ENCODE data around the gene CREB3L1. TPM values are rescaled to one million over a fixed set of nuclear protein-coding genes. Genes with fewer than 3 reads are reported as not detected.

The CREB3L1 gene
- total and polyA plus RNA-seq, 2 experiments from 2014 or later = 22.9 to 275 TPM

- Histone ChIP-seq H2AFZ (no peak overlapping the region), H3K4me1 (ENCODE audit: insufficient read depth) (peaks cover 9% of the 10 kb centered on the region), H3K27ac (no peak overlapping the region), H4K20me1 (ENCODE audit: insufficient read depth, poor library complexity, severe bottlenecking) (no peaks in the 10 kb centered on the region), H3K79me2 (no peaks in the 10 kb centered on the region), H3K4me2 (peak overlapping the region; percentile 100), H3K4me3 (no peak overlapping the region), H3K27me3 (peaks cover 56% of the 10 kb centered on the region), H3K9me3 (ENCODE audit: low read depth) (no peaks in the 10 kb centered on the region), H3K36me3 (replicated peaks; ENCODE audit: insufficient read depth, low read depth) (no peaks in the 10 kb centered on the region), H3K9me2 (replicated peaks; ENCODE audit: insufficient read depth) (no peaks in the 10 kb centered on the region)
- WGBS (ENCODE audit: low lambda C conversion rate, missing lambda C conversion rate) = 17% methylated on average over 8 of the region's 8 CpGs
- DNase-seq (ENCODE audit: low spot score) = no peak
- TF ChIP-seq EZH2 (IDR thresholded peaks at IDR 0.05; ENCODE audit: borderline replicate concordance) = no peak
- TF ChIP-seq CTCF (IDR thresholded peaks at IDR 0.05; ENCODE audit: poor library complexity) = no peak
- TF ChIP-seq EZH2phosphoT487 (IDR thresholded peaks at IDR 0.05; ENCODE audit: low read depth, severe bottlenecking, unreplicated experiment) = no peak
These were observed 54.7 kb downstream of the CREB3L1 start for GRCh38 chr11:46332093-46332567.

DNA sequence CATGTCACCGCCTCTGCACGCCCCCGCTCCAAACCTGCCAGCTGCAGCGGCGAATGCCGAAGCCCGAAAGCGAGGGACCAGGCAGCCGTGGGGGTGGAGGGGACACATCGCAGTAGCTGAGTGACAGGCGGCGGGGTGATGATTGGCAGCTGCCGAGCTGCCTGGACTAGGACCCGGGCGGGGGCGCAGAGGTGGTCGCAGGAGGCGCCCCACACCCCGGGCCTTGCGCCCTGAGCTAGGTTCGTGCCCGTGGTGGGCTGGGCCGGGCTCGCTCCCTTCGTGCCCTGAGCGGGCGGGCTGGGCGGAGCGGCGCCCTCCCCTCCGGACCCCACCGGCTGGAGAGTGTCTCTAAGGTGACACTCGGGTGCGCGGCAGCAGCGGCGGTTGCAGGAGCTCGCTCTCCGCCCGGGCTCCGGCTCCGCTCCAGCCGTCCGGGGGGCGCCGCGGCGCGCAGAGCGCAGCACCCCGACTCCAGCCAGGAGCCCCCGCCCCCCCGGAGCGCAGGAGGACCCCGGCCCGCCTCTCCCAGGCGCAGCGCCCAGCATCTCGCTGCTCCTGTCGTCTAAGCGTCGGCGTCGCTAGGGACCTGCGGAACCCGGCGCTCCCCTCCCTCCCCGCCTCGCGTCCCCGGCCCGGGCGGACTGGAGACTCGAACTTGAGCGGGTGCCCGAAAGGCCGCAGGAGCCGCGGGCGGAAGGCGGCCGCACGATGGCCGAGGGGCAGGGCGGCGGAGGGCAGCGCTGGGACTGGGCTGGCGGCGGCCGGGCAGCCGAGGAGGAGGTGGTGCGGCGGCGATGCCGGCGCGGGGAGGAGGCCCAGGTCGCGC lies 55.3 kb downstream of the CREB3L1 start:
- DNase-seq (ENCODE audit: low spot score) = no peak
- Histone ChIP-seq H3K9me2 (replicated peaks; ENCODE audit: insufficient read depth) (no peaks in the 10 kb centered on the region), H3K36me3 (replicated peaks; ENCODE audit: insufficient read depth, low read depth) (no peaks in the 10 kb centered on the region), H3K79me2 (no peaks in the 10 kb centered on the region), H2AFZ (peak overlapping the region; percentile 66), H3K9me3 (ENCODE audit: low read depth) (no peaks in the 10 kb centered on the region), H3K27me3 (peaks cover 56% of the 10 kb centered on the region), H3K4me1 (ENCODE audit: insufficient read depth) (peaks cover 9% of the 10 kb centered on the region), H3K27ac (no peak overlapping the region), H3K4me2 (peak overlapping the region; percentile 100), H3K4me3 (peak overlapping the region; percentile 36), H4K20me1 (ENCODE audit: insufficient read depth, poor library complexity, severe bottlenecking) (no peaks in the 10 kb centered on the region)
- 3% methylated on average over 40 of the region's 99 CpGs for WGBS (ENCODE audit: low lambda C conversion rate, missing lambda C conversion rate)
- TF ChIP-seq EZH2 (IDR thresholded peaks at IDR 0.05; ENCODE audit: borderline replicate concordance) = peak; percentile 82
- peak; percentile 64 for TF ChIP-seq EZH2phosphoT487 (IDR thresholded peaks at IDR 0.05; ENCODE audit: low read depth, severe bottlenecking, unreplicated experiment)
- TF ChIP-seq CTCF (IDR thresholded peaks at IDR 0.05; ENCODE audit: poor library complexity) = no peak

- no peaks in the 10 kb centered on the region for H3K79me2 ChIP-seq
- no peaks in the 10 kb centered on the region for H3K9me3 ChIP-seq (ENCODE audit: low read depth)
- 5% methylated on average over 22 of the region's 25 CpGs for WGBS (ENCODE audit: low lambda C conversion rate, missing lambda C conversion rate)
- H3K27me3 ChIP-seq = peaks cover 56% of the 10 kb centered on the region
- peak overlapping the region; percentile 66 for H2AFZ ChIP-seq
- H3K4me2 ChIP-seq = peak overlapping the region; percentile 100
- DNase-seq (ENCODE audit: low spot score) = no peak
- H3K9me2 ChIP-seq (replicated peaks; ENCODE audit: insufficient read depth) = no peaks in the 10 kb centered on the region
- H4K20me1 ChIP-seq (ENCODE audit: insufficient read depth, poor library complexity, severe bottlenecking) = no peaks in the 10 kb centered on the region
- H3K27ac ChIP-seq = no peak overlapping the region
- H3K4me1 ChIP-seq (ENCODE audit: insufficient read depth) = peaks cover 11% of the 10 kb centered on the region
- TF ChIP-seq EZH2phosphoT487 (IDR thresholded peaks at IDR 0.05; ENCODE audit: low read depth, severe bottlenecking, unreplicated experiment) (no peak), CTCF (IDR thresholded peaks at IDR 0.05; ENCODE audit: poor library complexity) (no peak), EZH2 (IDR thresholded peaks at IDR 0.05; ENCODE audit: borderline replicate concordance) (no peak)
- H3K36me3 ChIP-seq (replicated peaks; ENCODE audit: insufficient read depth, low read depth) = no peaks in the 10 kb centered on the region
- H3K4me3 ChIP-seq = peak overlapping the region; percentile 36
These were observed 56.0 kb downstream of the CREB3L1 start for GRCh38 chr11:46333394-46333947.
